IMR-90 (cell line): Measurements from ENCODE around the gene SPHK2. TPM values are rescaled to one million over a fixed set of nuclear protein-coding genes. Genes with fewer than 3 reads are reported as not detected.

Experiments used
- ATAC-seq: fragments of 200-7000 bp; cut with Tn5 transposase; 2 replicates; pipeline ENCODE4 v1.9.1; 2020; ENCODE audit warnings: low read depth, mild to moderate bottlenecking, moderate library complexity
- BruUV-seq: library from RNA; stranded (reverse); fragments of 400-500 nt; replicated peaks from 2 replicates; lab custom pipeline; 2021; lab: Mats Ljungman, UMichigan
- CTCF ChIA-PET: fragments of 300-600 bp; formaldehyde crosslinking; extraction: SDS; loops from one replicate; lab custom pipeline; 2021; ENCODE audit warnings: antibody characterized with exemption; lab: Yijun Ruan, JAX
- POLR2A ChIA-PET: fragments of 300-600 bp; sonication (Branson Sonifier 250); formaldehyde crosslinking; loops from one replicate; lab custom pipeline; 2022; ENCODE audit warnings: antibody characterized with exemption; ENCODE audit not compliant: unreplicated experiment; lab: Charles Lee
- DNase-seq: peaks from one replicate; pipeline ENCODE4 v3.0.0; 2013
- H2AFZ ChIP-seq: replicated peaks from 2 replicates; pipeline ENCODE3; 2013; ENCODE audit warnings: low read length, mild to moderate bottlenecking; ENCODE audit not compliant: poor library complexity
- H2AK5ac ChIP-seq: 2 replicates; pipeline ENCODE4 v1.6.1; 2013; ENCODE audit warnings: low read depth, low read length, inconsistent platforms
- H2AK9ac ChIP-seq: replicated peaks from 2 replicates; pipeline ENCODE3; 2013; ENCODE audit warnings: mild to moderate bottlenecking, low read depth, low read length, moderate library complexity; ENCODE audit not compliant: poor library complexity
- H2BK120ac ChIP-seq: 2 replicates; pipeline ENCODE4 v1.6.1; 2013; ENCODE audit warnings: low read depth, low read length, inconsistent platforms
- H2BK15ac ChIP-seq: 3 replicates; pipeline ENCODE4 v1.6.1; 2013; ENCODE audit warnings: low read depth, low read length, inconsistent platforms
- H2BK20ac ChIP-seq: 2 replicates; pipeline ENCODE4 v1.6.1; 2013; ENCODE audit warnings: low read depth, mild to moderate bottlenecking, inconsistent platforms, low read length, moderate library complexity
- H2BK5ac ChIP-seq: 2 replicates; pipeline ENCODE4 v1.6.1; 2013; ENCODE audit warnings: mild to moderate bottlenecking, low read depth, low read length, inconsistent platforms; ENCODE audit not compliant: poor library complexity, severe bottlenecking
- H3K14ac ChIP-seq: replicated peaks from 2 replicates; pipeline ENCODE4 v1.6.1; 2013; ENCODE audit warnings: low read depth, low read length, inconsistent platforms
- H3K18ac ChIP-seq: 2 replicates; pipeline ENCODE4 v1.6.1; 2013; ENCODE audit warnings: low read depth, low read length, control low read depth
- H3K23ac ChIP-seq: 2 replicates; pipeline ENCODE4 v1.6.1; 2013; ENCODE audit warnings: low read depth, low read length, inconsistent platforms
- H3K27ac ChIP-seq: 2 replicates; pipeline ENCODE4 v1.5.1; 2013; ENCODE audit warnings: mild to moderate bottlenecking, control low read depth, low read length; ENCODE audit not compliant: insufficient read depth
- H3K27me3 ChIP-seq: 2 replicates; pipeline ENCODE4 v1.6.1; 2013; ENCODE audit warnings: low read length; ENCODE audit not compliant: control insufficient read depth, insufficient read depth
- H3K36me3 ChIP-seq: 2 replicates; pipeline ENCODE4 v1.6.1; 2013; ENCODE audit warnings: low read length, mixed read lengths; ENCODE audit not compliant: control insufficient read depth, insufficient read depth
- H3K4ac ChIP-seq: 2 replicates; pipeline ENCODE4 v1.6.1; 2013; ENCODE audit warnings: low read depth, low read length, inconsistent platforms
- H3K4me1 ChIP-seq: 2 replicates; pipeline ENCODE4 v1.6.1; 2013; ENCODE audit warnings: low read length, mixed read lengths; ENCODE audit not compliant: control insufficient read depth, insufficient read depth
- H3K4me2 ChIP-seq: 2 replicates; pipeline ENCODE4 v1.6.1; 2013; ENCODE audit warnings: low read depth, mild to moderate bottlenecking, control low read depth, low read length, moderate library complexity
- H3K4me3 ChIP-seq: 2 replicates; pipeline ENCODE4 v1.5.1; 2013; ENCODE audit warnings: low read depth, mild to moderate bottlenecking, control low read depth, low read length, moderate library complexity; ENCODE audit not compliant: insufficient read depth
- H3K56ac ChIP-seq: 2 replicates; pipeline ENCODE4 v1.6.1; 2013; ENCODE audit warnings: low read length, inconsistent platforms; ENCODE audit not compliant: insufficient read depth; ENCODE audit errors: extremely low read depth
- H3K79me1 ChIP-seq, 2 experiments: 2 replicates each; pipeline ENCODE4 v1.6.1; 2013; ENCODE audit warnings: low read length in 2 of 2, inconsistent platforms in 1 of 2, low read depth in 1 of 2
- H3K9ac ChIP-seq: 2 replicates; pipeline ENCODE4 v1.6.1; 2013; ENCODE audit warnings: low read depth, low read length, control low read depth
- H3K9me1 ChIP-seq: 2 replicates; pipeline ENCODE4 v1.6.1; 2013; ENCODE audit warnings: low read length, inconsistent platforms; ENCODE audit not compliant: insufficient read depth
- H3K9me3 ChIP-seq: 2 replicates; pipeline ENCODE4 v1.6.1; 2013; ENCODE audit warnings: low read length; ENCODE audit not compliant: control insufficient read depth, insufficient read depth
- H4K20me1 ChIP-seq: 2 replicates; pipeline ENCODE4 v1.6.1; 2013; ENCODE audit warnings: low read length, inconsistent platforms; ENCODE audit not compliant: insufficient read depth
- H4K5ac ChIP-seq: 2 replicates; pipeline ENCODE4 v1.6.1; 2013; ENCODE audit warnings: mild to moderate bottlenecking, low read depth, low read length, control low read depth
- H4K8ac ChIP-seq, 2 experiments: 2 replicates each; pipeline ENCODE4 v1.6.1; 2013; ENCODE audit warnings: low read depth in 2 of 2, low read length in 2 of 2, control low read depth in 1 of 2, inconsistent platforms in 1 of 2
- H4K91ac ChIP-seq: 2 replicates; pipeline ENCODE4 v1.6.1; 2013; ENCODE audit warnings: low read depth, low read length, inconsistent platforms; ENCODE audit not compliant: insufficient read depth
- MAZ ChIP-seq: IDR thresholded peaks from 2 replicates; pipeline ENCODE4 v1.6.1; 2012; ENCODE audit warnings: low read depth, mild to moderate bottlenecking, low read length, improper control_type of control experiment, moderate library complexity, borderline replicate concordance
- MXI1 ChIP-seq: IDR thresholded peaks from 2 replicates; pipeline ENCODE4 v1.6.1; 2012; ENCODE audit warnings: low read depth, mild to moderate bottlenecking, low read length, moderate library complexity, borderline replicate concordance
- RAD21 ChIP-seq: IDR thresholded peaks from 2 replicates; pipeline ENCODE4 v1.6.1; 2012; ENCODE audit warnings: low read length, improper control_type of control experiment
- WGBS, 2 experiments: methylation state at CpG; one replicate each; pipeline versions ENCODE4 v1.1.5 to v1.1.7; 2013; ENCODE audit warnings: missing lambda C conversion rate in 2 of 2; ENCODE audit not compliant: insufficient read length in 1 of 2; ENCODE audit errors: extremely low coverage in 2 of 2; 5-methylcytosine and 5-hydroxymethylcytosine counted together
- dilution Hi-C: fragments of 300-500 bp; cut with HindIII; formaldehyde crosslinking; loops from one replicate; pipeline ENCODE4 v1.14.3; 2018; ENCODE audit warnings: low sequenced_read_pairs; ENCODE audit not compliant: unreplicated experiment
- in situ Hi-C: fragments of 300-500 bp; cut with MboI; formaldehyde crosslinking; loops from 3 replicates; pipeline ENCODE4 v1.14.3; 2019; ENCODE audit warnings: low sequenced_read_pairs, inconsistent platforms, mixed read lengths
- intact Hi-C: fragments of 100-400 bp; cut with micrococcal nuclease; formaldehyde crosslinking; loops from 2 replicates; pipeline ENCODE4 v1.10.0; 2022
- polyA plus RNA-seq, 3 experiments: library from polyadenylated mRNA; depleted of rRNA; stranded (reverse); fragments of >200 nt; gene quantifications; 2 replicates each; pipeline ENCODE4 v1.2.3, GENCODE V29; 2012; ENCODE audit warnings: low replicate concordance in 1 of 3
- total RNA-seq: library from RNA; depleted of rRNA; stranded (reverse); fragments of >200 nt; gene quantifications from 2 replicates; pipeline ENCODE4 v1.2.3, GENCODE V29; 2012
- TF ChIP-seq, protein P1 (sequence below): fragments of 150-350 bp; IDR thresholded peaks from 2 replicates; pipeline ENCODE4 v1.6.1; 2017; ENCODE audit warnings: mild to moderate bottlenecking, antibody characterized with exemption, low read length, low read depth

SPHK2 gene
- total and polyA plus RNA-seq, 2 of the 4 experiments (the other 2 are of a cell fraction): 1.6 to 9.9 TPM

DNA sequence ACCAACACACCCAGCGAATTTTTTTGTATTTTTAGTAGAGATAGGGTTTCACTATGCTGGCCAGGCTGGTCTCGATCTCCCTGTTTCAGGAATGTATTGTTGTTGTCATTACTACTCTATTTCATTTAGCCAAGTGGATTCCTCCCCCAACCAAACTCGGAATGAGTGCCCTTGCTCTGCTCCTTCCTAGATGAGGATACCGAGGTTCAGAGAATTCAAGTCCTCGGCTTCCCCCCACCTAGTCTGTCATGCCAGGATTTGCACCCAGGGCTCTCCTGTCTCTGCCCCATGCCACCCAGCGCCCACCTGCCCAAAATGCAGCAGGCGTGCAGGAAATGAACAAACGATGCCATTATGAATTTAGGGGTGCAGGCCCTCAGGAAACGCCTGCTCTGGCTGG, 16.3 kb upstream of the SPHK2 start:
- no peak for DNase-seq
- ATAC-seq: no peak
- no peaks in the 10 kb centered on the region for H3K9me1 ChIP-seq

More for the DNA sequence above, 16.3 kb upstream of the SPHK2 start:
- Histone ChIP-seq H3K18ac (no peak overlapping the region), H4K91ac (no peak overlapping the region), H3K4ac (no peak overlapping the region), H3K9ac (no peak overlapping the region), H4K5ac (no peak overlapping the region), H3K4me2 (no peak overlapping the region), H4K20me1 (no peaks in the 10 kb centered on the region), H3K27ac (no peak overlapping the region), H2BK5ac (no peak overlapping the region), H2AFZ (no peak overlapping the region), H3K14ac (no peak overlapping the region), H3K56ac (no peak overlapping the region), H3K9me3 (no peaks in the 10 kb centered on the region), H2BK120ac (no peak overlapping the region), H3K4me3 (no peak overlapping the region), H4K8ac (no peak overlapping the region), H3K79me1 (no peaks in the 10 kb centered on the region), H3K23ac (no peak overlapping the region), H3K4me1 (no peaks in the 10 kb centered on the region), H3K36me3 (no peaks in the 10 kb centered on the region), H2BK20ac (no peak overlapping the region), H2BK15ac (no peak overlapping the region), H3K27me3 (peaks cover 14% of the 10 kb centered on the region), H2AK9ac (no peak overlapping the region), H2AK5ac (no peak overlapping the region)
- POLR2A ChIA-PET: interaction anchor here (0.6 kb wide), 1 partner anchor 14 kb away, joined by 6 read pairs; no protein-coding TSS in a partner anchor
- dilution Hi-C loops (no loop called here), in situ Hi-C loops (no loop called here), intact Hi-C loops (no loop called here)
- CTCF ChIA-PET: no interaction called here
- BruUV-seq: no TSS peak
- TF ChIP-seq MXI1 (no peak), RAD21 (no peak), MAZ (no peak)
- TF ChIP-seq, protein P1, sequence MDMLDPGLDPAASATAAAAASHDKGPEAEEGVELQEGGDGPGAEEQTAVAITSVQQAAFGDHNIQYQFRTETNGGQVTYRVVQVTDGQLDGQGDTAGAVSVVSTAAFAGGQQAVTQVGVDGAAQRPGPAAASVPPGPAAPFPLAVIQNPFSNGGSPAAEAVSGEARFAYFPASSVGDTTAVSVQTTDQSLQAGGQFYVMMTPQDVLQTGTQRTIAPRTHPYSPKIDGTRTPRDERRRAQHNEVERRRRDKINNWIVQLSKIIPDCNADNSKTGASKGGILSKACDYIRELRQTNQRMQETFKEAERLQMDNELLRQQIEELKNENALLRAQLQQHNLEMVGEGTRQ: no peak
- WGBS, 2 experiments: 85% methylated on average over 4 of the region's 9 CpGs; no CpG with 5 or more reads in 1 of the 2 experiments
